GM21447 (cell line): Measurements from ENCODE around the gene CLNS1A.
"Not testable (repeated sequence)": the region's sequence is repeated elsewhere in the genome, so short reads cannot be mapped to it uniquely, and the experiment has no call there.

Source experiments
- ATAC-seq: cut with Tn5 transposase; IDR thresholded peaks from one replicate; pipeline ENCODE4 v1.9.1; 2021; ENCODE audit not compliant: unreplicated experiment

CLNS1A gene

GRCh38 chr11:77637345-77638165, at the start of gene CLNS1A:
Gene CLNS1A, minus strand, starts transcription at chr11:77637794. Its CDS starts 80 bp downstream, at chr11:77637714.
- peak; percentile 97 for ATAC-seq

GRCh38 chr11:77687088-77687487, 49.5 kb upstream of the CLNS1A start:
- no peak for ATAC-seq

- no peak for ATAC-seq
Observed at GRCh38 chr11:77677138-77677537, 39.5 kb upstream of the CLNS1A start.

- no peak for ATAC-seq
Observed at GRCh38 chr11:77672264-77672663, 34.7 kb upstream of the CLNS1A start.

GRCh38 chr11:77669848-77670511, 32.4 kb upstream of the CLNS1A start:
- ATAC-seq, result no peak

GRCh38 chr11:77668760-77669159, 31.2 kb upstream of the CLNS1A start:
- no peak for ATAC-seq

- ATAC-seq, result no peak
Observed at GRCh38 chr11:77665240-77665965, 27.8 kb upstream of the CLNS1A start.

GRCh38 chr11:77661670-77662069, 24.1 kb upstream of the CLNS1A start:
- ATAC-seq, result no peak

- no peak for ATAC-seq
Observed at GRCh38 chr11:77660947-77661346, 23.4 kb upstream of the CLNS1A start.

GRCh38 chr11:77658213-77659013, 20.8 kb upstream of the CLNS1A start:
- no peak for ATAC-seq

- no peak for ATAC-seq
Observed at GRCh38 chr11:77656362-77656761, 18.8 kb upstream of the CLNS1A start.

- ATAC-seq, result no peak
Observed at GRCh38 chr11:77654770-77655434, 17.3 kb upstream of the CLNS1A start.

- no peak for ATAC-seq
Observed at GRCh38 chr11:77650123-77650522, 12.5 kb upstream of the CLNS1A start.

- no peak for ATAC-seq
Observed at GRCh38 chr11:77647654-77648305, 10.2 kb upstream of the CLNS1A start.

- no peak for ATAC-seq
Observed at GRCh38 chr11:77644887-77645286, 7.3 kb upstream of the CLNS1A start.

- no peak for ATAC-seq
Observed at GRCh38 chr11:77642228-77642627, 4.6 kb upstream of the CLNS1A start.

GRCh38 chr11:77636731-77637344, 756 bp downstream of the CLNS1A start:
- ATAC-seq, result no peak

GRCh38 chr11:77633926-77634325, 3.7 kb downstream of the CLNS1A start:
- ATAC-seq, result not testable (repeated sequence)

GRCh38 chr11:77630157-77630710, 7.4 kb downstream of the CLNS1A start:
- no peak for ATAC-seq
